CD4-positive, alpha-beta T cell treated with Interleukin-6 at 100 ng/mL for 8 hours (primary cell): Measurements from ENCODE around the gene ADAMTS4.

Experiments used
- DNase-seq: peaks from one replicate; pipeline ENCODE4 v3.0.0-alpha.2; 2020; ENCODE audit warnings: mixed read lengths, low spot score

Gene ADAMTS4

GRCh38 chr1:161196111-161196510 lies 2.7 kb downstream of the ADAMTS4 start:
- no peak for DNase-seq

- no peak for DNase-seq
Measured at GRCh38 chr1:161195171-161195570, 3.7 kb downstream of the ADAMTS4 start.

GRCh38 chr1:161193561-161194235 lies 5.2 kb downstream of the ADAMTS4 start:
- no peak for DNase-seq

- peak; percentile 80 for DNase-seq
Measured at GRCh38 chr1:161192476-161193465, 6.1 kb downstream of the ADAMTS4 start.

- no peak for DNase-seq
Measured at GRCh38 chr1:161191971-161192370, 6.9 kb downstream of the ADAMTS4 start.

- DNase-seq: no peak
Measured at GRCh38 chr1:161190962-161191521, 7.8 kb downstream of the ADAMTS4 start.

- no peak for DNase-seq
Measured at GRCh38 chr1:161189036-161189435, 9.8 kb downstream of the ADAMTS4 start.

- no peak for DNase-seq
Measured at GRCh38 chr1:161188381-161188780, 10.5 kb downstream of the ADAMTS4 start.

- no peak for DNase-seq
Measured at GRCh38 chr1:161187311-161187710, 11.5 kb downstream of the ADAMTS4 start.

GRCh38 chr1:161185732-161186311 lies 13.0 kb downstream of the ADAMTS4 start:
- DNase-seq: no peak

GRCh38 chr1:161185282-161185682 lies 13.6 kb downstream of the ADAMTS4 start:
- peak; percentile 90 for DNase-seq

- peak; percentile 85 for DNase-seq
Measured at GRCh38 chr1:161182214-161182613, 16.6 kb downstream of the ADAMTS4 start.

- peak; percentile 37 for DNase-seq
Measured at GRCh38 chr1:161180639-161181038, 18.2 kb downstream of the ADAMTS4 start.

- no peak for DNase-seq
Measured at GRCh38 chr1:161179698-161180097, 19.2 kb downstream of the ADAMTS4 start.

- no peak for DNase-seq
Measured at GRCh38 chr1:161177936-161178244, 21.0 kb downstream of the ADAMTS4 start.

GRCh38 chr1:161177112-161177935 lies 21.5 kb downstream of the ADAMTS4 start, which contains the start of gene B4GALT3:
B4GALT3 (minus strand) TSS chr1:161177507; CDS start chr1:161176060, 1,447 bp downstream.
- peak; percentile 88 for DNase-seq

- no peak for DNase-seq
Measured at GRCh38 chr1:161176468-161177111, 22.3 kb downstream of the ADAMTS4 start.

GRCh38 chr1:161175771-161176453 lies 22.9 kb downstream of the ADAMTS4 start:
- DNase-seq: no peak

- DNase-seq: no peak
Measured at GRCh38 chr1:161174911-161175310, 23.9 kb downstream of the ADAMTS4 start.

- no peak for DNase-seq
Measured at GRCh38 chr1:161173711-161174110, 25.1 kb downstream of the ADAMTS4 start.
